C4-2B (cell line): ENCODE results near the gene AGAP1.

ENCODE experiments used
- H3K27ac ChIP-seq: fragments of 450-650 bp; 2 replicates; pipeline ENCODE4 v1.5.1; 2017
- ZFX ChIP-seq: fragments of 450-650 bp; IDR thresholded peaks from 2 replicates; pipeline ENCODE4 v1.6.1; 2017
- TF ChIP-seq, protein P1 (sequence below): fragments of 450-650 bp; conservative IDR thresholded peaks from 2 replicates; pipeline ENCODE4 v1.5.1; 2017; ENCODE audit warnings: mild to moderate bottlenecking

AGAP1 gene

DNA sequence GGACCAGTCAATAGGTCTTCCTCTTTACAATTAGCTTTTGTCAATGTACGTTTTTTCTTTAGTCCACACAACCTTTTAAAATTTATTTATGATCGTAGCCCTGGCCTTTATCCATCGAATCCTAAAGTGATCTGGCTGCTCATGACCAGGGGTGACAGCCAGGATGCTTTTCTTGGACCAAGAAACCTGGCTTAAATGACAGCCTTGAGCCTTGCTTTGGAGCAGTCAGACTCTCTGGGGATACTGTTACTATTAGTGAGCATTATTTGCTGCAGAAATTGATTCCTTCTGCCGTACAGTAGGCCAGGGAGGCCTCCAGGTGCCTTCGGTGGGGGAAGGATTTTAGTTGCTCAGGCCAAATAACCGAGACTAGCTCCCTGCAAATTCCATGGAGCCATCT is 70.2 kb downstream of the AGAP1 start:
- TF ChIP-seq ZFX = no peak
- TF ChIP-seq, protein P1, sequence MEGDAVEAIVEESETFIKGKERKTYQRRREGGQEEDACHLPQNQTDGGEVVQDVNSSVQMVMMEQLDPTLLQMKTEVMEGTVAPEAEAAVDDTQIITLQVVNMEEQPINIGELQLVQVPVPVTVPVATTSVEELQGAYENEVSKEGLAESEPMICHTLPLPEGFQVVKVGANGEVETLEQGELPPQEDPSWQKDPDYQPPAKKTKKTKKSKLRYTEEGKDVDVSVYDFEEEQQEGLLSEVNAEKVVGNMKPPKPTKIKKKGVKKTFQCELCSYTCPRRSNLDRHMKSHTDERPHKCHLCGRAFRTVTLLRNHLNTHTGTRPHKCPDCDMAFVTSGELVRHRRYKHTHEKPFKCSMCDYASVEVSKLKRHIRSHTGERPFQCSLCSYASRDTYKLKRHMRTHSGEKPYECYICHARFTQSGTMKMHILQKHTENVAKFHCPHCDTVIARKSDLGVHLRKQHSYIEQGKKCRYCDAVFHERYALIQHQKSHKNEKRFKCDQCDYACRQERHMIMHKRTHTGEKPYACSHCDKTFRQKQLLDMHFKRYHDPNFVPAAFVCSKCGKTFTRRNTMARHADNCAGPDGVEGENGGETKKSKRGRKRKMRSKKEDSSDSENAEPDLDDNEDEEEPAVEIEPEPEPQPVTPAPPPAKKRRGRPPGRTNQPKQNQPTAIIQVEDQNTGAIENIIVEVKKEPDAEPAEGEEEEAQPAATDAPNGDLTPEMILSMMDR = no peak
- H3K27ac ChIP-seq = no peak overlapping the region

DNA sequence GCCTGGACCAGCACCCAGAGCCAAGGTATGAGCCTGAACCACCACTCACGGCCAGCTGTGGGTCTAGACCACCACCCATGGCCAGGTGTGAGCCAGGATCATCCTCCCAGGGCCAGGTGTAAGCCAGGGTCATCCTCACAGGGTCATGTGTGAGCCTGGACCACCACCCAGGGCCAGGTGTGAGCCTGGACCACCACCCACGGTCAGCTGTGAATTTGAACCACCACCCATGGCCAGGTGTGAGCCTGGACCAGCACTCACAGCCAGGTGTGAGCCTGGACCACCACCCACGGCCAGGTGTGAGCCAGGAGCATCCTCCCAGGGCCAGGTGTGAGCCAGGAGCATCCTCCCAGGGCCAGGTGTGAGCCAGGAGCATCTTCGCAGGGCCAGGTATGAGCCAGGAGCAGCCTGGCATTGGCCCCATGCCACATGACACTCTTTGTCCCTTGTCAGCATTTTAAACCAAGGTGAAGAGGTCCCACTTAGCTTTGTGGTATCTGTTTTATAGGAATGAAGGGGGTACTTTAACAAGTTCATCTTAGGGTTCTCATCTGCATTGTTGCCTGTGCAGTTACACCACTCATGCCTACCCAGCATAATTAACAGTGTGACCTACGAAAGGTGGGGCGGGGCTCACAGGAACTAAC is 71.2 kb downstream of the AGAP1 start:
- no peak overlapping the region for H3K27ac ChIP-seq
- TF ChIP-seq ZFX = no peak
- TF ChIP-seq, protein P1 = no peak

DNA sequence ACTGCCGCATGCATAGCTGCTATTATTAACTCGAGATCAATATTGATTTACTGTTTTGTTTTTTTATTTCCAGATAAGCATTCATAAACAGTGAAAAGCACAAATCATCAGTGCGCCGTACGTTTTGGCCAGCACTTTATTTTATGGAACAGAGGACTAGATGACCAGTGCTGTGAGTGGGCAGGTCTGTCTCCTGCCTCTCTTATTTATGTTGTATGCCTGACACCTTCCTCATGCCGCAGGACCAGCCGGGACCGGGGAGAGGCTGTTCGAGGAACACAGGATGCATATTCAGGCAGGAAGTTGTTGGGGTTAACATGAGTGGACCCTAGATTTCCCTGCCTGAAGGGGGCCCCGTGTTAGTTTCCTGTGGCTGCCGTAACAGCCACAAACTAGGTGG is 72.6 kb downstream of the AGAP1 start:
- TF ChIP-seq ZFX = no peak
- TF ChIP-seq, protein P1 = no peak
- H3K27ac ChIP-seq = no peak overlapping the region

DNA sequence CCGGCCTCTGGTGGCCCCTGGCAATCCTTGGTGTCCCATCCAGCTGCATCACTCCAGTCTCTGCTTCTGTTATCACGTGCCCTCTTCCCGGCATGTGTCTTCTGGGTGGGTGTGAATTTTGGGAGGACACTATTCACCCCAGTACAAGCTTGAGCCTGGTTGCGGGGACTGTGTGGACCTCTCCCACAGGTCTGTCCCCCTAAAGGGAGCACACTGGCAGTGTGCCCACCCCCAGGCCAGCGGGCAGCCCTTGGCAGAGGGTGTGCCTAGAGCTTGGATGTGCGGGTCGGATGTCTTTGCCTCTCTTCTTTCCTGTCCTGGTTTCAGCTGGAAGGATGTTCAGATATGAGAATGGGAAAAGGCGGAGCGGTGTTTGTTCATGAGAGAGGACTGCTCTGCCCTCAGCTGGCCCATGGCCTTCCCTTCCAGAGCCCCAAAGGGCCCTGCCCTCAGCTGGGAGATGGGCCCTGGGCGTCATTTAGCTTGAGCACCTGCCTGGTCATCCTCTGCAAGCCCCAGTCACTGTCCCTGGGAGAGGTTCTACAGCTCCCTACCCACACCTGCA is 73.2 kb downstream of the AGAP1 start:
- no peak overlapping the region for H3K27ac ChIP-seq
- TF ChIP-seq, protein P1 = no peak
- TF ChIP-seq ZFX = no peak

DNA sequence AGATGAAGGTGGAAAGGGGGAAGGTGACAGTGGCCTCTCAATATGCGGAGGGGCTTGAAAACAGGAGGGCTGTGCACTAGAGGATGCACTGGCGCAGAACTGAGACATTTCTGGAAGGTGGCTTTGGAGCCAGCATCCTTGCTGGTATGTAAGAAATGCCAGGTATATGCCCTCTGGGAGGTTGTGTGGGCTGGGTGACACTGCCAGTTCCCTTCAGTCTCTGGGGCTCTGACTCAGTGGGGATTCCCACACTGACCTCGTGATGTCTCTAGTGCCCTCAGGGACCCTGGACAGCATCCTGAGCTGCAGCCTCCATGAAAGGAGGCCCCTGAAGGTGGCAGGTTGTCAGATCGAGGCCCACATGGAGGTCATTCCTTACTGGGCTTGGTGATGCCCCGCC is 74.0 kb downstream of the AGAP1 start:
- H3K27ac ChIP-seq = no peak overlapping the region
- TF ChIP-seq, protein P1 = no peak
- TF ChIP-seq ZFX = no peak

DNA sequence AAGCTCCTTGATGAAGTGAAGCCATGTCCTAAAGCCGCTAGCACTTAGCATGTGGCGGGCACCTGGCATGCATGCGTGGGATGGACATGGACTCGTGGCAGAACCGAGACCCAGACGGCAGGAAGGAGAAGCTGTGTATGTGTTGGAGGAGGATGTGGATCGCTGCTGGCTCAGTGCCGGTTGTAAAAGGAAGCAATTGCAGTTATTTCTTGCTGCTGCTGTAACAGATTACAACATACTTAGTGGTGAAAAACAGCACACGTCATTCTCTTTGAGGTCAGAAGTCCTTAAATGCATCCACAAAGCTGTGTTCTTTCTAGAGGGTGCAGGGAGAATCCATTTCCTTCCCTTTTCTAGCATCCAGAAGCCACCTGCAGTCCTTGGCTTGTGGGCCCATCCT is 74.6 kb downstream of the AGAP1 start:
- TF ChIP-seq ZFX = no peak
- TF ChIP-seq, protein P1 = no peak
- H3K27ac ChIP-seq = no peak overlapping the region

DNA sequence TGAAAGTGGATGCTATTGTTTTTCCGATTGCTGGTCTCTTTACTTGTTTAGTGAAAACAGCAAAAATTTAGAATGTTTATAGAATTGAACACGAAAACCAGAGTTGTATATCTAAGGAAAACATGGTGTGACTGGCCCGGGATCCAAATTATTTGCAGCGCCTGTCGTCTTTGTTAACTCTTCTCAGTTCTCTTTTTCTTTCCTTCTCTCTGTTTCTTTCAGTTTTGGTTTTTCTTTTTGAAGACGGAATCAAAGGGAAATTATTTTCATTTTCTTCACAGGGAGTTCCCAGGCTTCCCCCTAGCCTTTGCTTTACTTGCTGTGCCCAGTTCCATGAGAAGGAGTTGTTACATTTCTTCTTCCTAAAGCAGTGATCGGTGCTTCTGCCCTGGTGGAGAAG is 76.0 kb downstream of the AGAP1 start:
- TF ChIP-seq, protein P1 = no peak
- TF ChIP-seq ZFX = no peak
- no peak overlapping the region for H3K27ac ChIP-seq
